ENCODE results near the gene DEF6. TPM values are rescaled to one million over a fixed set of nuclear protein-coding genes. Genes with fewer than 3 reads are reported as not detected.

Gene DEF6
- total and polyA plus RNA-seq, 2 of the 13 experiments (the other 11 are each of a cell fraction or from before 2014, with no cell fraction given) = 5.2 to 10.0 TPM

GRCh38 chr6:35318196-35319171 is 20.9 kb downstream of the DEF6 start (continued):
- TF ChIP-seq KDM1A (CRISPR knock-in tag; IDR thresholded peaks at IDR 0.05) (0 out of 2 replicates have a peak, but pooled peaks have one; percentile 3), PPARG (CRISPR knock-in tag; conservative IDR thresholded peaks at IDR 0.05) (no peak), ATF3 (CRISPR knock-in tag; IDR thresholded peaks at IDR 0.05) (no peak; the same call in 1 of the 2 replicates), ZNF710 (CRISPR knock-in tag; IDR thresholded peaks at IDR 0.05; ENCODE audit: borderline replicate concordance) (no peak), ZKSCAN8 (CRISPR knock-in tag; IDR thresholded peaks at IDR 0.05; ENCODE audit: borderline replicate concordance) (peak; percentile 70; the same call in 1 of the 2 replicates), ZNF564 (CRISPR knock-in tag; IDR thresholded peaks at IDR 0.05) (no peak; the same call in 1 of the 2 replicates), GTF3A (CRISPR knock-in tag; conservative IDR thresholded peaks at IDR 0.05) (0 out of 2 replicates have a peak, but pooled peaks have one; percentile 40), ZNF614 (CRISPR knock-in tag; IDR thresholded peaks at IDR 0.05; ENCODE audit: borderline replicate concordance) (peak; percentile 78; the same call in 1 of the 2 replicates), STAT6 (CRISPR knock-in tag; IDR thresholded peaks at IDR 0.05; ENCODE audit: borderline replicate concordance) (no peak), ZNF775 (CRISPR knock-in tag; IDR thresholded peaks at IDR 0.05; ENCODE audit: borderline replicate concordance) (peak; percentile 30; the same call in 1 of the 2 replicates), TCF7L2 (IDR thresholded peaks at IDR 0.05; ENCODE audit: low read depth, low read length) (no peak), SRSF9 (IDR thresholded peaks at IDR 0.05; ENCODE audit: borderline replicate concordance, insufficient read depth, low read depth, low read length, poor library complexity, severe bottlenecking) (no peak), MYPOP (CRISPR knock-in tag; IDR thresholded peaks at IDR 0.05) (peak; percentile 95), HNF4G (IDR thresholded peaks at IDR 0.05; ENCODE audit: borderline replicate concordance, low read depth, low read length) (no peak), HNF4G (CRISPR knock-in tag; IDR thresholded peaks at IDR 0.05; ENCODE audit: borderline replicate concordance, low read depth) (peak; percentile 37; the same call in 1 of the 2 replicates), DZIP1 (CRISPR knock-in tag; IDR thresholded peaks at IDR 0.05) (no peak; the same call in 1 of the 2 replicates), SP1 (IDR thresholded peaks at IDR 0.05) (no peak), SP1 (CRISPR knock-in tag; IDR thresholded peaks at IDR 0.05) (peak; percentile 87), ZNF383 (CRISPR knock-in tag; IDR thresholded peaks at IDR 0.05; ENCODE audit: borderline replicate concordance) (peak; percentile 94)

Data from HepG2 (cell line).